Measurements from ENCODE around the gene FSD1L.

The FSD1L gene

GRCh38 chr9:105507096-105507790, 59.4 kb downstream of the FSD1L start:
- Histone ChIP-seq H2AFZ (ENCODE audit: low read depth) (no peak overlapping the region), H3K79me2 (ENCODE audit: insufficient read depth, low read depth) (no peaks in the 10 kb centered on the region), H3K4me3 (IDR thresholded peaks at IDR 0.05; ENCODE audit: insufficient read depth, low read depth, low read length) (no peak overlapping the region), H3K36me3 (ENCODE audit: insufficient read depth) (no peaks in the 10 kb centered on the region), H4K20me1 (ENCODE audit: insufficient read depth) (no peaks in the 10 kb centered on the region), H3K27me3 (ENCODE audit: insufficient read depth, low read depth) (no peaks in the 10 kb centered on the region), H3K4me2 (no peak overlapping the region), H3K4me1 (ENCODE audit: low read depth, poor library complexity, severe bottlenecking) (peaks cover 31% of the 10 kb centered on the region), H3K9ac (no peak overlapping the region), H3K27ac (no peak overlapping the region)
- no peak for TF ChIP-seq CTCF (conservative IDR thresholded peaks at IDR 0.05; ENCODE audit: low read depth, low read length)

DNA sequence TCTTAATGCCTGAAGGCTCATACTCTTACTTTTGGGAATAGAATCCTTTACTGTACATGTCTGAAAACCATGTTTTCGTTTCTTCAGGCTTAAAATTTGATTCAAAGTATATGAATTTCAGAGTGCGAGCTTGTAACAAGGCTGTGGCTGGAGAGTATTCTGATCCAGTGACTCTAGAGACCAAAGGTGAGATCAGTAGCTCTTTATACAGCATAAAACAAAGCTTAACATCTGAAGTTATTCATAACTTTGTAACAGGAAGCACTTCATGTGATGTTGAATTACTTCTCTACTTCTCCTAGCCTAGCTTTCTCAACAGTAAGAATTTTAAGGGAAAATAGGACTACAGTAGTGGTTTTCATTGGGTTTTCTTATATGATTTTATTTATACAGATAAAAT, 60.7 kb downstream of the FSD1L start:
- peaks cover 24% of the 10 kb centered on the region for H3K4me1 ChIP-seq (ENCODE audit: low read depth, poor library complexity, severe bottlenecking)
- H3K36me3 ChIP-seq (ENCODE audit: insufficient read depth) = no peaks in the 10 kb centered on the region
- H3K4me2 ChIP-seq = no peak overlapping the region
- no peak overlapping the region for H3K27ac ChIP-seq
- TF ChIP-seq CTCF (conservative IDR thresholded peaks at IDR 0.05; ENCODE audit: low read depth, low read length) = no peak
- H3K79me2 ChIP-seq (ENCODE audit: insufficient read depth, low read depth) = no peaks in the 10 kb centered on the region
- no peaks in the 10 kb centered on the region for H4K20me1 ChIP-seq (ENCODE audit: insufficient read depth)
- no peak overlapping the region for H3K4me3 ChIP-seq (IDR thresholded peaks at IDR 0.05; ENCODE audit: insufficient read depth, low read depth, low read length)
- no peak overlapping the region for H2AFZ ChIP-seq (ENCODE audit: low read depth)
- no peaks in the 10 kb centered on the region for H3K27me3 ChIP-seq (ENCODE audit: insufficient read depth, low read depth)
- no peak overlapping the region for H3K9ac ChIP-seq

DNA sequence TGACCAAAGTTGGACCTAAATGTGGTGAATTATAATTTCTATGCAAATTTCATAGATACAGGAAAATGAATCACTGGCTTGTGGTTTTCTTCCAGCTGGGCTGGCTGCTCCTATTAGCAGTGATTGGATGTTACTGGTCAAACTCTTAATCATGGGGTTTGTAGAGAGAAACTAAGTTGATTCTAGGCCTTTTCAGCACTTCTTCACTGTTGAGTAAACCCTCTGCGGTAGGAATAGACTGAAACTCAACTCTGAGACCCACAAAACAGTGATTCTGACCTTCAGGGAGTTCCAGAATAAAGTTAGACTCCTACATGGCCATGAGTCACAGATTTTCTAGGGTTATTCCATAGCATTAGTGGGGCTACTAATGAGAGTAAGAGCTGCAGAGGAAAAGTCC, 62.2 kb downstream of the FSD1L start:
- Histone ChIP-seq H2AFZ (ENCODE audit: low read depth) (no peak overlapping the region), H3K4me2 (no peak overlapping the region), H3K9ac (no peak overlapping the region), H3K36me3 (ENCODE audit: insufficient read depth) (no peaks in the 10 kb centered on the region), H3K4me1 (ENCODE audit: low read depth, poor library complexity, severe bottlenecking) (peaks cover 13% of the 10 kb centered on the region), H3K27ac (no peak overlapping the region), H3K79me2 (ENCODE audit: insufficient read depth, low read depth) (no peaks in the 10 kb centered on the region), H3K4me3 (IDR thresholded peaks at IDR 0.05; ENCODE audit: insufficient read depth, low read depth, low read length) (no peak overlapping the region), H3K27me3 (ENCODE audit: insufficient read depth, low read depth) (no peaks in the 10 kb centered on the region), H4K20me1 (ENCODE audit: insufficient read depth) (no peaks in the 10 kb centered on the region)
- no peak for TF ChIP-seq CTCF (conservative IDR thresholded peaks at IDR 0.05; ENCODE audit: low read depth, low read length)

DNA sequence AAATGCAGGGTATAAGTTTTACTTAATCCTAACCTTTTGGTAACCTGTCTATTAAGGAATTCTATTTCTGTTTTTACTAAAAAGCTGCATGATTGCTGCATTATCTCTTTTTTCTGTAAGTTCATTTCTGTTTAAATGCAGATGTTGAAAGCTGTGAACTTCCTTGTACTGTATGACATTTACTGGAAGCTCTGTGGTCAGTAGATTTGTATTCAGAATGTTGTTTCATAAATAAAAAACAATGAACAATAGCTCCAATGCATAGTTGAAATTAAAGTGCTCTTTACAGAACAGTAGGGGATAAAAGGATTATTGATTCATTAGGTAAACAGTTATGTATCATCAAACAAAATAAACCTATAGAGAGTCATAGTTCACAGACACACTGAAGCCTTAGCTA, 63.6 kb downstream of the FSD1L start:
- TF ChIP-seq CTCF (conservative IDR thresholded peaks at IDR 0.05; ENCODE audit: low read depth, low read length) = no peak
- no peak overlapping the region for H3K4me3 ChIP-seq (IDR thresholded peaks at IDR 0.05; ENCODE audit: insufficient read depth, low read depth, low read length)
- H3K27me3 ChIP-seq (ENCODE audit: insufficient read depth, low read depth) = no peaks in the 10 kb centered on the region
- H3K4me1 ChIP-seq (ENCODE audit: low read depth, poor library complexity, severe bottlenecking) = peaks cover 13% of the 10 kb centered on the region
- no peak overlapping the region for H3K9ac ChIP-seq
- no peaks in the 10 kb centered on the region for H4K20me1 ChIP-seq (ENCODE audit: insufficient read depth)
- no peaks in the 10 kb centered on the region for H3K36me3 ChIP-seq (ENCODE audit: insufficient read depth)
- no peak overlapping the region for H3K4me2 ChIP-seq
- no peaks in the 10 kb centered on the region for H3K79me2 ChIP-seq (ENCODE audit: insufficient read depth, low read depth)
- no peak overlapping the region for H2AFZ ChIP-seq (ENCODE audit: low read depth)
- no peak overlapping the region for H3K27ac ChIP-seq

Measured in KMS-11 (cell line).